Activated B cell treated with CpG ODN at 0.5 μM for 24 hours (primary cell): ENCODE measurements around the gene PRODH. TPM values are rescaled to one million over a fixed set of nuclear protein-coding genes. Genes with fewer than 3 reads are reported as not detected.
"Not testable (repeated sequence)": the region's sequence is repeated elsewhere in the genome, so short reads cannot be mapped to it uniquely, and the experiment has no call there.

ENCODE experiments used
- ATAC-seq: fragments of 200-7000 bp; cut with Tn5 transposase; one replicate; pipeline ENCODE4 v1.10.0; 2021; ENCODE audit warnings: low read depth, mild to moderate bottlenecking, moderate library complexity
- CTCF ChIA-PET: fragments of 350-600 bp; sonication (Branson Sonifier 250); formaldehyde crosslinking; loops from one replicate; lab custom pipeline; 2021; ENCODE audit warnings: antibody characterized with exemption; lab: Charles Lee
- POLR2A ChIA-PET: fragments of 350-600 bp; sonication (Branson Sonifier 250); formaldehyde crosslinking; loops from one replicate; lab custom pipeline; 2021; ENCODE audit warnings: antibody characterized with exemption; lab: Charles Lee
- DNase-seq: peaks from one replicate; pipeline ENCODE4 v3.0.0; 2022
- H3K27ac Mint-ChIP-seq: one replicate; pipeline ENCODE4 v1.8.0; 2020; ENCODE audit warnings: mixed read lengths
- H3K27me3 Mint-ChIP-seq: one replicate; pipeline ENCODE4 v1.8.0; 2021; ENCODE audit warnings: mixed read lengths
- H3K36me3 Mint-ChIP-seq: one replicate; pipeline ENCODE4 v1.8.0; 2021; ENCODE audit warnings: low read depth, mixed read lengths
- H3K4me1 Mint-ChIP-seq: one replicate; pipeline ENCODE4 v1.8.0; 2021; ENCODE audit warnings: mixed read lengths
- H3K4me3 Mint-ChIP-seq: one replicate; pipeline ENCODE4 v1.8.0; 2020; ENCODE audit warnings: mild to moderate bottlenecking, mixed read lengths
- H3K9me3 Mint-ChIP-seq: one replicate; pipeline ENCODE4 v1.8.0; 2020; ENCODE audit warnings: mixed read lengths
- CTCF ChIP-seq: fragments of 200-600 bp; IDR thresholded peaks from one replicate; pipeline ENCODE4 v1.8.0; 2022; ENCODE audit warnings: antibody characterized with exemption, mild to moderate bottlenecking
- intact Hi-C: fragments of 100-400 bp; cut with micrococcal nuclease; formaldehyde crosslinking; loops from one replicate; pipeline ENCODE4 v1.15.1; 2024
- total RNA-seq: library from RNA; stranded (reverse); gene quantifications from 2 replicates; pipeline ENCODE4 v1.2.3, GENCODE V29; 2022

PRODH gene
- total RNA-seq, 1 donor from 2014 or later, result not detected

GRCh38 chr22:18931905-18932652 is 4.0 kb downstream of the PRODH start:
- no peaks in the 10 kb centered on the region for H3K4me1 Mint-ChIP-seq
- ChIA-PET POLR2A (no interaction called here), CTCF (no interaction called here)
- ATAC-seq (no peak), DNase-seq (no peak)
- no peaks in the 10 kb centered on the region for H3K27me3 Mint-ChIP-seq
- H3K9me3 Mint-ChIP-seq, result no peaks in the 10 kb centered on the region
- intact Hi-C loops, result no loop called here
- H3K36me3 Mint-ChIP-seq, result no peaks in the 10 kb centered on the region
- TF ChIP-seq CTCF, result no peak
- H3K27ac Mint-ChIP-seq, result no peak overlapping the region
- H3K4me3 Mint-ChIP-seq, result no peak overlapping the region

GRCh38 chr22:18929459-18929858 is 6.6 kb downstream of the PRODH start:
- TF ChIP-seq CTCF, result no peak
- CTCF ChIA-PET, result no interaction called here
- Mint-ChIP-seq H3K4me3 (no peak overlapping the region), H3K27me3 (no peaks in the 10 kb centered on the region), H3K9me3 (no peaks in the 10 kb centered on the region), H3K36me3 (no peaks in the 10 kb centered on the region), H3K4me1 (no peaks in the 10 kb centered on the region), H3K27ac (no peak overlapping the region)
- intact Hi-C loops, result no loop called here
- no peak for ATAC-seq
- no peak for DNase-seq
- POLR2A ChIA-PET, result no interaction called here

- Mint-ChIP-seq H3K9me3 (no peaks in the 10 kb centered on the region), H3K27ac (no peak overlapping the region), H3K36me3 (no peaks in the 10 kb centered on the region), H3K4me1 (no peaks in the 10 kb centered on the region), H3K27me3 (no peaks in the 10 kb centered on the region), H3K4me3 (no peak overlapping the region)
- DNase-seq, result no peak
- intact Hi-C loops, result no loop called here
- ChIA-PET CTCF (no interaction called here), POLR2A (no interaction called here)
- ATAC-seq, result no peak
- TF ChIP-seq CTCF, result no peak
Measured at GRCh38 chr22:18927573-18927972, 8.5 kb downstream of the PRODH start.

GRCh38 chr22:18927020-18927419 is 9.1 kb downstream of the PRODH start:
- Mint-ChIP-seq H3K27ac (no peak overlapping the region), H3K4me3 (no peak overlapping the region), H3K9me3 (no peaks in the 10 kb centered on the region), H3K36me3 (no peaks in the 10 kb centered on the region), H3K4me1 (no peaks in the 10 kb centered on the region), H3K27me3 (no peaks in the 10 kb centered on the region)
- ChIA-PET CTCF (no interaction called here), POLR2A (no interaction called here)
- intact Hi-C loops, result no loop called here
- DNase-seq (no peak), ATAC-seq (no peak)
- no peak for TF ChIP-seq CTCF

- H3K4me1 Mint-ChIP-seq, result no peaks in the 10 kb centered on the region
Measured at GRCh38 chr22:18925368-18926064, 10.6 kb downstream of the PRODH start.

GRCh38 chr22:18920257-18920902 is 15.7 kb downstream of the PRODH start:
- CTCF ChIA-PET, POLR2A ChIA-PET, H3K4me1 Mint-ChIP-seq, H3K4me3 Mint-ChIP-seq, H3K27me3 Mint-ChIP-seq, H3K36me3 Mint-ChIP-seq, intact Hi-C loops, DNase-seq, ATAC-seq, H3K9me3 Mint-ChIP-seq, H3K27ac Mint-ChIP-seq: not testable (repeated sequence)

More at GRCh38 chr22:18925368-18926064, 10.6 kb downstream of the PRODH start:
- no peak overlapping the region for H3K27ac Mint-ChIP-seq
- ATAC-seq (no peak), DNase-seq (no peak)
- H3K4me3 Mint-ChIP-seq, result no peak overlapping the region
- ChIA-PET POLR2A (no interaction called here), CTCF (no interaction called here)
- no peaks in the 10 kb centered on the region for H3K36me3 Mint-ChIP-seq
- intact Hi-C loops, result no loop called here
- no peaks in the 10 kb centered on the region for H3K9me3 Mint-ChIP-seq
- no peak for TF ChIP-seq CTCF
- no peaks in the 10 kb centered on the region for H3K27me3 Mint-ChIP-seq

GRCh38 chr22:18917818-18918217 is 18.3 kb downstream of the PRODH start:
- H3K36me3 Mint-ChIP-seq, POLR2A ChIA-PET, H3K27ac Mint-ChIP-seq, ATAC-seq, CTCF ChIA-PET, intact Hi-C loops, H3K9me3 Mint-ChIP-seq, H3K27me3 Mint-ChIP-seq, DNase-seq, H3K4me1 Mint-ChIP-seq, H3K4me3 Mint-ChIP-seq: not testable (repeated sequence)
